HG02852 (cell line): ENCODE results near the gene TAF9B.
A peak's percentile ranks its signal among the peaks of the same experiment; 100 is the strongest.
"Not testable (repeated sequence)": the region's sequence is repeated elsewhere in the genome, so short reads cannot be mapped to it uniquely, and the experiment has no call there.

Experiments
- ATAC-seq: cut with Tn5 transposase; IDR thresholded peaks from one replicate; pipeline ENCODE4 v1.9.1; 2021; ENCODE audit warnings: mild to moderate bottlenecking, moderate library complexity; ENCODE audit not compliant: unreplicated experiment

Gene TAF9B

GRCh38 chrX:78116766-78117165 is 22.7 kb downstream of the TAF9B start:
- no peak for ATAC-seq

- no peak for ATAC-seq
Measured at GRCh38 chrX:78116365-78116764, 23.1 kb downstream of the TAF9B start.

- no peak for ATAC-seq
Measured at GRCh38 chrX:78111140-78111931, 28.1 kb downstream of the TAF9B start.

GRCh38 chrX:78109458-78109857 is 30.0 kb downstream of the TAF9B start:
- ATAC-seq, result no peak

- ATAC-seq, result no peak
Measured at GRCh38 chrX:78106651-78106986, 32.8 kb downstream of the TAF9B start.

- ATAC-seq, result no peak
Measured at GRCh38 chrX:78105944-78106650, 33.4 kb downstream of the TAF9B start.

GRCh38 chrX:78104447-78105176 is 34.8 kb downstream of the TAF9B start:
- ATAC-seq, result peak; percentile 19

GRCh38 chrX:78103623-78104446 is 35.6 kb downstream of the TAF9B start, which contains the start of gene PGK1:
TSS of gene PGK1 (plus strand) at chrX:78104248. CDS start at chrX:78104341, 93 bp downstream.
- ATAC-seq, result peak; percentile 95

- ATAC-seq, result no peak
Measured at GRCh38 chrX:78103001-78103622, 36.3 kb downstream of the TAF9B start.

- no peak for ATAC-seq
Measured at GRCh38 chrX:78102091-78102490, 37.4 kb downstream of the TAF9B start.

GRCh38 chrX:78098108-78098507 is 41.3 kb downstream of the TAF9B start:
- ATAC-seq, result no peak

- ATAC-seq, result peak; percentile 80
Measured at GRCh38 chrX:78092296-78092695, 47.2 kb downstream of the TAF9B start.

- ATAC-seq, result not testable (repeated sequence)
Measured at GRCh38 chrX:78081413-78081812, 58.0 kb downstream of the TAF9B start.
